GM19438 (cell line): ENCODE data around the gene SAMD3.
"Not testable (repeated sequence)": the region's sequence is repeated elsewhere in the genome, so short reads cannot be mapped to it uniquely, and the experiment has no call there.

Experiments used
- ATAC-seq: cut with Tn5 transposase; IDR thresholded peaks from one replicate; pipeline ENCODE4 v1.9.1; 2021; ENCODE audit warnings: low read depth; ENCODE audit not compliant: unreplicated experiment

SAMD3 gene

GRCh38 chr6:130212215-130212874 is 10.4 kb downstream of the SAMD3 start:
- no peak for ATAC-seq

- no peak for ATAC-seq
Measured at GRCh38 chr6:130211691-130212090, 11.1 kb downstream of the SAMD3 start.

GRCh38 chr6:130207979-130208649 is 14.6 kb downstream of the SAMD3 start:
- no peak for ATAC-seq

GRCh38 chr6:130206479-130206878 is 16.3 kb downstream of the SAMD3 start:
- ATAC-seq = no peak

- no peak for ATAC-seq
Measured at GRCh38 chr6:130204322-130204721, 18.4 kb downstream of the SAMD3 start.

GRCh38 chr6:130203370-130203769 is 19.4 kb downstream of the SAMD3 start:
- ATAC-seq = peak; percentile 13

GRCh38 chr6:130202782-130203181 is 20.0 kb downstream of the SAMD3 start:
- ATAC-seq = peak; percentile 78

GRCh38 chr6:130200020-130200419 is 22.7 kb downstream of the SAMD3 start:
- ATAC-seq = no peak

GRCh38 chr6:130198483-130199035 is 24.2 kb downstream of the SAMD3 start:
- no peak for ATAC-seq

- not testable (repeated sequence) for ATAC-seq
Measured at GRCh38 chr6:130197816-130198482, 24.8 kb downstream of the SAMD3 start.

- not testable (repeated sequence) for ATAC-seq
Measured at GRCh38 chr6:130194434-130194833, 28.3 kb downstream of the SAMD3 start.

- ATAC-seq = no peak
Measured at GRCh38 chr6:130190701-130191690, 31.8 kb downstream of the SAMD3 start.

- no peak for ATAC-seq
Measured at GRCh38 chr6:130189531-130190397, 33.0 kb downstream of the SAMD3 start.

GRCh38 chr6:130188207-130188899 is 34.4 kb downstream of the SAMD3 start:
- no peak for ATAC-seq

GRCh38 chr6:130187335-130188206 is 35.2 kb downstream of the SAMD3 start:
- ATAC-seq = no peak

- no peak for ATAC-seq
Measured at GRCh38 chr6:130185658-130186057, 37.1 kb downstream of the SAMD3 start.

- no peak for ATAC-seq
Measured at GRCh38 chr6:130183271-130184222, 39.2 kb downstream of the SAMD3 start.
